WTC11 (cell line): Measurements from ENCODE around the gene METTL9. TPM values are rescaled to one million over a fixed set of nuclear protein-coding genes. Genes with fewer than 3 reads are reported as not detected.
"Not testable (repeated sequence)": the region's sequence is repeated elsewhere in the genome, so short reads cannot be mapped to it uniquely, and the experiment has no call there.

ENCODE experiments used
- ATAC-seq: fragments of 200-7000 bp; cut with Tn5 transposase; 2 replicates; pipeline ENCODE4 v1.10.0; 2021; ENCODE audit warnings: mild to moderate bottlenecking, moderate library complexity
- CTCF ChIA-PET: fragments of 300-600 bp; sonication (Branson Sonifier 250); formaldehyde crosslinking; loops from one replicate; lab custom pipeline; 2021; ENCODE audit warnings: antibody characterized with exemption; lab: Charles Lee
- POLR2A ChIA-PET: fragments of 350-600 bp; sonication (Branson Sonifier 250); formaldehyde crosslinking; loops from one replicate; lab custom pipeline; 2021; ENCODE audit warnings: antibody characterized with exemption; lab: Charles Lee
- DNase-seq: peaks from one replicate; pipeline ENCODE4 v3.0.0; 2021; ENCODE audit warnings: low spot score
- H3K27ac Mint-ChIP-seq: 2 replicates; pipeline ENCODE4 v1.8.0; 2021; ENCODE audit warnings: mixed read lengths
- H3K27me3 Mint-ChIP-seq: 2 replicates; pipeline ENCODE4 v1.8.0; 2021; ENCODE audit warnings: low read depth, mild to moderate bottlenecking, moderate library complexity, mixed read lengths
- H3K36me3 Mint-ChIP-seq: 2 replicates; pipeline ENCODE4 v1.8.0; 2021; ENCODE audit warnings: mixed read lengths
- H3K4me1 Mint-ChIP-seq: 2 replicates; pipeline ENCODE4 v1.8.0; 2022; ENCODE audit warnings: mixed read lengths
- H3K4me3 Mint-ChIP-seq: 2 replicates; pipeline ENCODE4 v1.8.0; 2021; ENCODE audit warnings: mild to moderate bottlenecking, moderate library complexity, mixed read lengths
- H3K9me3 Mint-ChIP-seq: 2 replicates; pipeline ENCODE4 v1.8.0; 2021; ENCODE audit warnings: mixed read lengths
- ATF1 ChIP-seq: sonication (generic); formaldehyde crosslinking; IDR thresholded peaks from 2 replicates; pipeline ENCODE4 v1.8.1; 2023; ENCODE audit warnings: mild to moderate bottlenecking, moderate library complexity, missing genetic modification reagents
- ATF3 ChIP-seq: sonication (generic); formaldehyde crosslinking; conservative IDR thresholded peaks from 2 replicates; pipeline ENCODE4 v1.8.1; 2022; ENCODE audit warnings: mild to moderate bottlenecking, missing genetic modification reagents
- CREB1 ChIP-seq: sonication (generic); formaldehyde crosslinking; IDR thresholded peaks from 2 replicates; pipeline ENCODE4 v1.8.0; 2023; ENCODE audit warnings: mild to moderate bottlenecking, missing genetic modification reagents
- ESRRA ChIP-seq: sonication (generic); formaldehyde crosslinking; IDR thresholded peaks from 2 replicates; pipeline ENCODE4 v1.8.1; 2022; ENCODE audit warnings: mild to moderate bottlenecking, missing genetic modification reagents, borderline replicate concordance
- ETV6 ChIP-seq: sonication (generic); formaldehyde crosslinking; IDR thresholded peaks from 2 replicates; pipeline ENCODE4 v1.8.1; 2022; ENCODE audit warnings: mild to moderate bottlenecking, missing genetic modification reagents
- FOXJ3 ChIP-seq: sonication (generic); formaldehyde crosslinking; IDR thresholded peaks from 2 replicates; pipeline ENCODE4 v1.9.0; 2021; ENCODE audit warnings: missing genetic modification reagents, mild to moderate bottlenecking, borderline replicate concordance
- GRHL2 ChIP-seq: fragments of 250-450 bp; sonication (Bioruptor Pico); IDR thresholded peaks from 2 replicates; pipeline ENCODE4 v1.8.0; 2022; ENCODE audit warnings: mild to moderate bottlenecking, moderate library complexity; ENCODE audit not compliant: insufficient replicate concordance, severe bottlenecking
- JAZF1 ChIP-seq: fragments of 250-450 bp; sonication (Bioruptor Pico); IDR thresholded peaks from 2 replicates; pipeline ENCODE4 v1.9.0; 2021; ENCODE audit warnings: moderate library complexity, mild to moderate bottlenecking, inconsistent platforms
- KAT7 ChIP-seq: sonication (generic); formaldehyde crosslinking; IDR thresholded peaks from 2 replicates; pipeline ENCODE4 v1.8.1; 2023; ENCODE audit warnings: missing genetic modification reagents, mild to moderate bottlenecking, borderline replicate concordance
- MYBL2 ChIP-seq: sonication (generic); formaldehyde crosslinking; IDR thresholded peaks from 2 replicates; pipeline ENCODE4 v1.8.1; 2023; ENCODE audit warnings: mild to moderate bottlenecking, moderate library complexity, missing genetic modification reagents
- NFYB ChIP-seq: sonication (generic); formaldehyde crosslinking; conservative IDR thresholded peaks from 2 replicates; pipeline ENCODE4 v1.8.0; 2022; ENCODE audit warnings: low read depth, missing genetic modification reagents
- NR1H2 ChIP-seq: sonication (generic); formaldehyde crosslinking; IDR thresholded peaks from 2 replicates; pipeline ENCODE4 v1.9.0; 2021; ENCODE audit warnings: mild to moderate bottlenecking, moderate library complexity, missing genetic modification reagents
- NR3C1 ChIP-seq: sonication (generic); formaldehyde crosslinking; conservative IDR thresholded peaks from 2 replicates; pipeline ENCODE4 v1.8.1; 2023; ENCODE audit warnings: low read depth, mild to moderate bottlenecking, missing genetic modification reagents
- SOX15 ChIP-seq: fragments of 250-450 bp; sonication (Bioruptor Pico); IDR thresholded peaks from 2 replicates; pipeline ENCODE4 v1.9.0; 2021; ENCODE audit warnings: mild to moderate bottlenecking
- SP1 ChIP-seq: sonication (generic); formaldehyde crosslinking; conservative IDR thresholded peaks from 2 replicates; pipeline ENCODE4 v1.8.1; 2022; ENCODE audit warnings: missing genetic modification reagents
- TCF7 ChIP-seq: sonication (generic); formaldehyde crosslinking; IDR thresholded peaks from 2 replicates; pipeline ENCODE4 v1.8.0; 2022; ENCODE audit warnings: mild to moderate bottlenecking, low read depth, missing genetic modification reagents, moderate library complexity
- ZBTB21 ChIP-seq: sonication (generic); formaldehyde crosslinking; IDR thresholded peaks from 2 replicates; pipeline ENCODE4 v1.8.1; 2023; ENCODE audit warnings: mild to moderate bottlenecking, missing genetic modification reagents, borderline replicate concordance
- ZMAT4 ChIP-seq: fragments of 250-450 bp; sonication (Bioruptor Pico); IDR thresholded peaks from 2 replicates; pipeline ENCODE4 v1.9.0; 2021; ENCODE audit warnings: mild to moderate bottlenecking
- ZNF121 ChIP-seq: sonication (generic); formaldehyde crosslinking; IDR thresholded peaks from 2 replicates; pipeline ENCODE4 v1.8.0; 2023; ENCODE audit warnings: missing genetic modification reagents
- ZNF219 ChIP-seq: sonication (generic); formaldehyde crosslinking; IDR thresholded peaks from 2 replicates; pipeline ENCODE4 v1.8.0; 2023; ENCODE audit warnings: missing genetic modification reagents, mild to moderate bottlenecking, borderline replicate concordance
- ZNF423 ChIP-seq: fragments of 250-450 bp; sonication (Bioruptor Pico); IDR thresholded peaks from 2 replicates; pipeline ENCODE4 v2.1.2; 2022; ENCODE audit warnings: mild to moderate bottlenecking, moderate library complexity
- total RNA-seq: library from RNA; stranded (reverse); gene quantifications from 3 replicates; pipeline ENCODE4 v1.2.3, GENCODE V29; 2021
- TF ChIP-seq, protein P1 (sequence below): sonication (generic); formaldehyde crosslinking; IDR thresholded peaks from 2 replicates; pipeline ENCODE4 v1.8.0; 2023; ENCODE audit warnings: missing genetic modification reagents, mild to moderate bottlenecking, borderline replicate concordance
- TF ChIP-seq, protein P2 (sequence below): sonication (generic); formaldehyde crosslinking; IDR thresholded peaks from 2 replicates; pipeline ENCODE4 v1.8.1; 2022; ENCODE audit warnings: mild to moderate bottlenecking, missing genetic modification reagents, moderate library complexity, borderline replicate concordance

The METTL9 gene
- total RNA-seq, 1 experiment from 2014 or later = 94.6 TPM

- TF ChIP-seq, protein P1, sequence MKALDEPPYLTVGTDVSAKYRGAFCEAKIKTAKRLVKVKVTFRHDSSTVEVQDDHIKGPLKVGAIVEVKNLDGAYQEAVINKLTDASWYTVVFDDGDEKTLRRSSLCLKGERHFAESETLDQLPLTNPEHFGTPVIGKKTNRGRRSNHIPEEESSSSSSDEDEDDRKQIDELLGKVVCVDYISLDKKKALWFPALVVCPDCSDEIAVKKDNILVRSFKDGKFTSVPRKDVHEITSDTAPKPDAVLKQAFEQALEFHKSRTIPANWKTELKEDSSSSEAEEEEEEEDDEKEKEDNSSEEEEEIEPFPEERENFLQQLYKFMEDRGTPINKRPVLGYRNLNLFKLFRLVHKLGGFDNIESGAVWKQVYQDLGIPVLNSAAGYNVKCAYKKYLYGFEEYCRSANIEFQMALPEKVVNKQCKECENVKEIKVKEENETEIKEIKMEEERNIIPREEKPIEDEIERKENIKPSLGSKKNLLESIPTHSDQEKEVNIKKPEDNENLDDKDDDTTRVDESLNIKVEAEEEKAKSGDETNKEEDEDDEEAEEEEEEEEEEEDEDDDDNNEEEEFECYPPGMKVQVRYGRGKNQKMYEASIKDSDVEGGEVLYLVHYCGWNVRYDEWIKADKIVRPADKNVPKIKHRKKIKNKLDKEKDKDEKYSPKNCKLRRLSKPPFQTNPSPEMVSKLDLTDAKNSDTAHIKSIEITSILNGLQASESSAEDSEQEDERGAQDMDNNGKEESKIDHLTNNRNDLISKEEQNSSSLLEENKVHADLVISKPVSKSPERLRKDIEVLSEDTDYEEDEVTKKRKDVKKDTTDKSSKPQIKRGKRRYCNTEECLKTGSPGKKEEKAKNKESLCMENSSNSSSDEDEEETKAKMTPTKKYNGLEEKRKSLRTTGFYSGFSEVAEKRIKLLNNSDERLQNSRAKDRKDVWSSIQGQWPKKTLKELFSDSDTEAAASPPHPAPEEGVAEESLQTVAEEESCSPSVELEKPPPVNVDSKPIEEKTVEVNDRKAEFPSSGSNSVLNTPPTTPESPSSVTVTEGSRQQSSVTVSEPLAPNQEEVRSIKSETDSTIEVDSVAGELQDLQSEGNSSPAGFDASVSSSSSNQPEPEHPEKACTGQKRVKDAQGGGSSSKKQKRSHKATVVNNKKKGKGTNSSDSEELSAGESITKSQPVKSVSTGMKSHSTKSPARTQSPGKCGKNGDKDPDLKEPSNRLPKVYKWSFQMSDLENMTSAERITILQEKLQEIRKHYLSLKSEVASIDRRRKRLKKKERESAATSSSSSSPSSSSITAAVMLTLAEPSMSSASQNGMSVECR (CRISPR knock-in tag) = no peak
- TF ChIP-seq ATF1 (CRISPR knock-in tag) = no peak
- TF ChIP-seq ZNF121 (CRISPR knock-in tag) = no peak
- no peak for TF ChIP-seq FOXJ3
- TF ChIP-seq NR3C1 = no peak
- no peak for TF ChIP-seq ATF3 (CRISPR knock-in tag)
- no peak for TF ChIP-seq SOX15 (CRISPR knock-in tag)
Observed at GRCh38 chr16:21566891-21567414, 32.4 kb upstream of the METTL9 start (continued).

GRCh38 chr16:21567496-21567895 is 31.9 kb upstream of the METTL9 start:
- H3K9me3 Mint-ChIP-seq, DNase-seq, CTCF ChIA-PET, ATAC-seq, POLR2A ChIA-PET, H3K4me1 Mint-ChIP-seq, H3K36me3 Mint-ChIP-seq, H3K4me3 Mint-ChIP-seq, H3K27me3 Mint-ChIP-seq, H3K27ac Mint-ChIP-seq: not testable (repeated sequence)

DNA sequence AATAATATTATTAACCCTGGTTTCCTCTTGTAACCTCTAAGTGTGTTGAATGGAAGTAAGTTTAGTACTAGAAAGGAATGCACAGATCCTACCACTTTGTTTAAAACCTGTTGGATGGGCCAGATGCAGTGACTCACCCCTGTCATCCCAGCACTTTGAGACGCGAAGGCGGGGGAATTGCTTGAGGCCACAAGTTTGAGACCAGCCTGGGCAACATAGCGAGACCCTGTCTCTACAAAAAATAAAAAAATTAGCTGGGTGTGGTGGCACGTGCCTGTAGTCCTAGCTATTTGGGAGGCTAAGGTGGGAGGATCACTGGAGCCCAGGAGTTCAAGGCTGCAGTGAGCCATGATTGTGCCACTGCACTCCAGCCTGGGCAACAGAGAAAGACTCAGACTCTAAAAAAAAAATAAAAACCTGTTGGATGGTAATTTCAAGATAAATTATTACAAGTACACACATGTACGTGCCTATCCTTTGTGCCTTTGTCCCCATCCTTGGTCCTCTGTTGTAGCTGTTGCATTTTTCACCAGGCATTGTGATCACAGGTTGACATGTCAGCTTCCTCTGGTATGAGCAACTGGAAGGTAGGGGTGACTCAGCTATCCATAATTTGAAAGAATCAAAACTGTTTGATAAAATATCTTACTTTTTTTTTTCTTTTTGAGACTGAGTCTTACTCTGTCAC is 30.7 kb upstream of the METTL9 start:
- DNase-seq (no peak), ATAC-seq (no peak)
- H3K4me3 Mint-ChIP-seq = no peak overlapping the region
- H3K9me3 Mint-ChIP-seq = no peaks in the 10 kb centered on the region
- ChIA-PET POLR2A (no interaction called here), CTCF (no interaction called here)
- H3K4me1 Mint-ChIP-seq = no peaks in the 10 kb centered on the region
- no peak for TF ChIP-seq SP1 (CRISPR knock-in tag)
- TF ChIP-seq NR1H2 (CRISPR knock-in tag) = no peak
- TF ChIP-seq JAZF1 = no peak
- TF ChIP-seq CREB1 = no peak
- TF ChIP-seq ZBTB21 (CRISPR knock-in tag) = no peak
- TF ChIP-seq TCF7 = no peak
- TF ChIP-seq, protein P1 (CRISPR knock-in tag) = no peak
- TF ChIP-seq MYBL2 (CRISPR knock-in tag) = no peak
- no peak for TF ChIP-seq ZNF423 (CRISPR knock-in tag)
- no peak for TF ChIP-seq NFYB (CRISPR knock-in tag)
- no peak for TF ChIP-seq ESRRA (CRISPR knock-in tag)
- no peak for TF ChIP-seq ZNF219 (CRISPR knock-in tag)
- no peak for TF ChIP-seq GRHL2 (CRISPR knock-in tag)
- TF ChIP-seq KAT7 (CRISPR knock-in tag) = no peak
- no peak for TF ChIP-seq ETV6
- TF ChIP-seq ZMAT4 (CRISPR knock-in tag) = no peak
- TF ChIP-seq, protein P2, sequence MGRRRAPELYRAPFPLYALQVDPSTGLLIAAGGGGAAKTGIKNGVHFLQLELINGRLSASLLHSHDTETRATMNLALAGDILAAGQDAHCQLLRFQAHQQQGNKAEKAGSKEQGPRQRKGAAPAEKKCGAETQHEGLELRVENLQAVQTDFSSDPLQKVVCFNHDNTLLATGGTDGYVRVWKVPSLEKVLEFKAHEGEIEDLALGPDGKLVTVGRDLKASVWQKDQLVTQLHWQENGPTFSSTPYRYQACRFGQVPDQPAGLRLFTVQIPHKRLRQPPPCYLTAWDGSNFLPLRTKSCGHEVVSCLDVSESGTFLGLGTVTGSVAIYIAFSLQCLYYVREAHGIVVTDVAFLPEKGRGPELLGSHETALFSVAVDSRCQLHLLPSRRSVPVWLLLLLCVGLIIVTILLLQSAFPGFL (CRISPR knock-in tag) = no peak
- no peaks in the 10 kb centered on the region for H3K27me3 Mint-ChIP-seq
- no peaks in the 10 kb centered on the region for H3K36me3 Mint-ChIP-seq
- H3K27ac Mint-ChIP-seq = no peak overlapping the region
